ENCODE measurements around the gene POLR1A. TPM values are rescaled to one million over a fixed set of nuclear protein-coding genes. Genes with fewer than 3 reads are reported as not detected.
A peak's percentile ranks its signal among the peaks of the same experiment; 100 is the strongest.

The POLR1A gene
- total RNA-seq (2014; rRNA removed; shearing (Covaris generic)), result 16.2 and 47.4 TPM in 2 replicates

DNA sequence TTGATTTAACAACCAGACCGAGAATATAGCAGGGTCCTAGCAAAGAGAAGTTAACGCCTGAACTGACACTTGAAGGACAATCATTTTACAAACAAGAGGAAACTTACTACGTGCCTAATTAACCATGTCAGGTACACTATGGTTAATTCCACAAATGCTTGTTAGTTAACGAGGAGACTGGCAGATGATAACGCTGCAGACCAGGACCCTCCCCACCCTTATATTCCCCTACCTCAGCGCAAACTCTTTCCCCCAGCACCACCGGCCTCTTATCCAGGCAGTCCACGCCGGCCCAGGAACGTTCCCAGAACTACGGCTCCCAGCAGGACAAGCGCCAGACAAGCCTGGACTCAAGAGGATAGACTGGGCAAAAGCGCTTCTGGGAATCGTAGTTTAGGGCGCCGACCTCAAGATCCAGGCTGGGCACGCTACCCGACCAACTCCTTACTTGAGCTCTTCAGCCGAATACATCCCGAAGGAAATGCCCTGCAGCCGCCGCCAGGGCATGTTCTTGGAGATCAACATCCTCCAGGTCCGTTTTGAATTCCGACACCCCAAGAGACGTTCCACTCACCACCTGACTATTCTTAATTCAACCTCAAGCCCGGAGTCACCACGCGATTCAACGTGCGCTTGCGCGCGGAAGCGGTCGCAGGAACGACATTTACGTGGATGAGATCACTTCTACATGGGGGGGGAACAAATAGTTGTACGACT, at the start of gene POLR1A:
POLR1A (minus strand) TSS at position 635 of the 717 bp plus-strand sequence; CDS start at position 525, 110 bp downstream.
- in situ Hi-C loops (cut with HindIII; ENCODE audit: low sequenced_read_pairs), result no loop called here
- peak; percentile 97 for DNase-seq (ENCODE audit: low spot score)

DNA sequence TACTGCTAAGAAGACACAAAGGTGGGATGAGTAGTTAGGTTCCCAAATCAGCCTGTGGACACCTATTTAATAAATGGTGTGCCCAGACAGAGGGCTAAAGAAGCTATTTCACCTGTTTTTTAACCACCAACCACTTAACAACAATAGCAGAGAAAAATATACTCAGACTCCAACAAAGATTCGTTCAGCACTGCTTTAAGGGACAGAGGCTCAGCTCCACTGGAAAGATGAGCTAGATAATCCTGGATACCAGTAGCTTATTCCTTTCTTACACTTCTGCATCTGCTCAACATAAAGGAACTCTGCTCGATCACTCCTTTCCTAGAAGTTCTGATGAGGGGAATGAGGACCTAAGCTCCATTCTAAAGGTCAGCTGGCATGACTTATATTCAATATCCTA, 44.8 kb upstream of the POLR1A start:
- DNase-seq (ENCODE audit: low spot score), result no peak
- in situ Hi-C loops (cut with HindIII; ENCODE audit: low sequenced_read_pairs), result no loop called here

DNA sequence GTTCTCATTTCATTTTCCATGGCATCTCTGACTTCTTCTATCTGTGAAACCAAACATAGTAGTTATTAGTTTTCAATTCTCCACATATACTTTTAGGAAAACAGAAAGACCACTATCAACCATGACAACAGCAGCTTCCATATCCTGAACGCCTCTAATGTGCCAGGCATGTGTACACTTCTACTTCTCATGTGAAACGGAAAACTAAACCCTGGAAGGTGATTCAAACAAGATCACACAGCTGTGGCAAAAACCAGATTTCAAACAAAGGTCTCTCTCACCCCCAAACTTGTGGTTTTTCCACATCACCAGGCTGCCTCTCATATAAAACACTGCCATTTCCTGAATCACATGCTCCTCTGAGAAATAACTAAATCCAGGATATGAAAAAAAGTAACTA, 42.1 kb upstream of the POLR1A start:
- no peak for DNase-seq (ENCODE audit: low spot score)
- in situ Hi-C loops (cut with HindIII; ENCODE audit: low sequenced_read_pairs), result no loop called here

DNA sequence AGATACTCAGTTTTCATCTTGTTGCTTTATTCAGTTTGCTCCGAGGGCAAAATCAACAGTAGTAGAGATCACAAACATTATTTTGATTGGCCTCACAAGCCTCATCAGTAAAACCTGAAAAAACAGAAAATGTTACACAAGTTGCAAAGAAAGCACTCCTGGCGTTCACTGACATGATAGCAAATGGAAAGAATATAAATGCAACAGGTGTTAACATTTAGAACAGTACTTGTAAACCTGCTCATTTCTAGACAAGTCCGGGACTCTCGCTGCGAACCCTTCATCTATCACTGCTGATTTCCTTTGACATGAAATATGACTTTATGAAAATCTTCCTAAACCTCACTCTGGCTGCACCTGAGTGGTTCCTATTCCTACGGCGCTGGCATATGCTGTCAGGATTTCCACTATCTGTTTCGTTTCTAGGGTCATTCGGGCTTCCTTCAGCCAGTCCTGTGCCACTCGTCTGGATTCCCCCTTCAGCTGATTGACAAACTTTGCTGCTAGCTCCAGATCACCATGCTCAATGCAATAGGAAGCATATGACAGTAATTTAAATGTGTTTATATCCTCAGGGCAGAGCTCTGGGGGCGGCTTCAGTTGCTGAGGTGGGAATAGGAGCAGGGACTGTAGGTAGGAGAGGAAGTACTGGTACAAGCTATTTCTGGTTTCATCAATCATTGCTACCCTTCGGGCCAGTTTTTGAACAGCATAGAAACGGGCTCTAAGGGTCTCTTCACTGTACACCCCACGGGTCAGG, 38.4 kb upstream of the POLR1A start:
- in situ Hi-C loops (cut with HindIII; ENCODE audit: low sequenced_read_pairs), result no loop called here
- no peak for DNase-seq (ENCODE audit: low spot score)

DNA sequence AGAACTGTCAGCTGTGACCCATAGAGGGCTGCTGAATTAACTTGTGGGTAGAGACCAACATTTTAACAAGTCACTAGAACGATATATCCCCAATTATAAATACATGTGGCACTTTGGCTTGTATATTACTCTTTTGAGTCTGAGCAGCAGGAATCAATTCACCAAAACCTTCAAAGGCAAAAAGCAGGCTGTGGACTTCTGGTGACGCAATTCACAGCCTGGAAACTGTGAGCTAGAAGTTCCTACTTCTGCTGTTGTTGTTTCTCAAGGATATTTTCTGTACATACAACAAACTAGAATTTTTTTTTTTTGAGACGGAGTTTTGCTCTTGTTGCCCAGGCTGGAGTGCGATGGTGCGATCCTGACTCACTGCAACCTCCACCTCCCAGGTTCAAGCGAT, 37.6 kb upstream of the POLR1A start:
- in situ Hi-C loops (cut with HindIII; ENCODE audit: low sequenced_read_pairs), result no loop called here

DNA sequence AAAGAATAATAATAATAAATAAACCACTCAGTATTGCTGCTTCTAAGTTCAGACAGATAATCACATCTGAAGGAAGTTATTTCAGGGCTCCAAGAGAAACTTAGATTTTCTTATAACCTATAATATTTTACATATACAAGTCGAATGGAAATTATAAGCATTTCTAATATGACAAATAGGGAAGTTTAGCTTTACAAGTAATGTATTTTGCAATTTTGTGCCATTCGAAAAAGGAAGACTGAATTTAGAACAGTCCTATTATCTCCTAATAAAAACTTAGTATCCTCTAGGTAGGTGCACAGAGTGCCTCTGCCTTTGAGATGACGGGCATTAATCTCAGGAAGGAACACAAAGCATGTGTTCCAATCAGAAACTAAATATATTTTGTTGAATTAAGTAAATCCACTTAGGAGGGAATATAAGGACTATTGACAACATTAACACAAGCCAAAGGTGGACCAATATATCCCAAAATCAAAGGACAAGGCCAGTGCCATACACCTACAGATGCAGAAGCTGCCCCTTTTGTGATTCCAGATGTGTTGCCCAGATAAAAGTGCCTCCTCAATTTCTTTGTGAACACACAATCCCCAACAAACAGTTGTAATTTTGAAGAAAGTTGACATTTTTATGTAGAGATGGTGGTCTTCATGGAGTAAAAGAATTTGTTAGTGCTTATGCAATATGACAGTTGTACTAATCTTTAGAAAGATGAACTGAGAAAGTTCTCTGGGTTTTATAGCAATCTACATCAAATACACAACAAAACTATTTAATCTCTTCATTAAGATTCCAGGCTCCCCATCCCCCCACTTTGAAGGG, 37.0 kb upstream of the POLR1A start:
- in situ Hi-C loops (cut with HindIII; ENCODE audit: low sequenced_read_pairs), result no loop called here
- no peak for DNase-seq (ENCODE audit: low spot score)

More for the DNA sequence above, 37.6 kb upstream of the POLR1A start:
- no peak for DNase-seq (ENCODE audit: low spot score)

DNA sequence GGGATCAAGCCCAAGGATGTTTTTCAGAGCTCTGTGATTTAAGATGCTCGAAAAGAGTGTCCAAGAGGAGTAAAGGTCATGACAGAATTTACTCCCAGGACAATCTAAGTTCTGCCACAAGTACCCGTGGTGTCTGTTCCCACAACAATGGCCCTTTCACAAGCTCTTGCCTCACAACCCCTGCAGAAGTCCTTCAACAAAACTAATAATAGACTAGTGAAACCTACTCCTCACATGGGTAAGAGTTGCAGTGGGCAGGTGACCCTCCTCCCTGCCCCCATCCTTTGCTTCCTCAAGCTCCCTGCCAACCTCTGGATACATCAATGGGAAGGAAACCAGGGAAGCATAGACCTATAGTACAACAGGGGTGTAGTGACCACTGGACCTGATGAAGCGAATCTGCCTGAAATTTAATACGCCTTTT, 35.3 kb upstream of the POLR1A start:
- no peak for DNase-seq (ENCODE audit: low spot score)
- in situ Hi-C loops (cut with HindIII; ENCODE audit: low sequenced_read_pairs), result no loop called here

DNA sequence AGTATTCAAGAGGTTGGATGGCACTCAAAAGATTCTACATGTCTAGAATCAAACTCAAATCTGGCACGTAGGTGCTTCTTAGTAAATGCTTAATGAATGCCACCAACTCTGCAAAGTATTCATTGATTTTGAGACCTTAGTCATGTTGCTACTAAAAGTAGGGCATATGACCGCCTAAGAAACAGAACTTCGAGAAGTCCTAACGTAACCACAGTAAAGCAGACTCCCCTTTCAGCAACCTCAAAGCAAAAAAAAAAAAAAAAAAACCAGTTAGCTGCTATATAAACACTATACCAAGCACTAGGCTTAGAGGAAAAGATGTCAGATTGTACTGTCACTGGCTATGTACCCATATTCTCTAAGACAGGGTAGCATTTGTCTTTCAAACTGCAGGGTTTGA, 34.3 kb upstream of the POLR1A start:
- in situ Hi-C loops (cut with HindIII; ENCODE audit: low sequenced_read_pairs), result no loop called here
- no peak for DNase-seq (ENCODE audit: low spot score)

DNA sequence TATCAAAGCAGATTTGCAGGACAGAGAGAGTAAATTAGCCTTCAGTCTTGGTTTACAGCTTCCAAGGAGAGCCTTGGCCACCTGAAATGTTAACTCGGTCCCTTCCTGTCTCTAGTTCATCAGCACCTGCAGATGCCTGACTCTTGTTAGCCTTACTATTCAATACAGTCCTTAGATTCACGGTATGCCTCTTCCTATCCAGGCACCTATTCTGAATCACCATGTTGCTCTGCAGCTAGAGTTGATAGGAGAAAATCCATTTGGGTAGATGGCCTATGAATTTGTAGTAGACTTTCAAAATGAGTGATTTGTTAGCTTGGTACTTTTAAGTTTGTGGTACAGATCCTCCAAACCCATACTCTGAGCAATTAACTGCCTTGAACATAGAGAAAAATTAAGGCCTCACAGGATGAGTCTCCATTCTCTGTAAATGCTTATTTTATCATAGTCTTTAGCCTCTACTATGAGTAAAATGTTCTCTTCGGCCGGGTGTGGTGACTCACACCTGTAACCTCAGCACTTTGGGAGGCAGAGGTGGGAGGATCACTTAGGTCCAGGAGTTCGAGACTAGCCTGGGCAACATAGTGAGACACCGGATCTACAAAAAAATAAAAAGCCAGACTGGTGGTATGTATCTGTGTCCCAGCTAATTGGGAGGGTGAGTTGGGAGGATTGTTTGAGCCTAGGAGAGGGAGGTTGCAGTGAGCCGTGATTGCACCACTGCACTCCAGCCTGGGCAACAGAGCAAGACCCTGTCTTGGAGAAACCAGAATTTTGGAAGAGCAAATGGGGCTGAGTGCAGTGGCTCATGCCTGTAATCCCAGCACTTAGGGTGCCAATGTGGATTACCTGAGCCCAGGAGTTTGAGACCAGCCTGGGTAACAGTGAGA, 33.3 kb upstream of the POLR1A start:
- in situ Hi-C loops (cut with HindIII; ENCODE audit: low sequenced_read_pairs), result no loop called here
- DNase-seq (ENCODE audit: low spot score), result no peak

DNA sequence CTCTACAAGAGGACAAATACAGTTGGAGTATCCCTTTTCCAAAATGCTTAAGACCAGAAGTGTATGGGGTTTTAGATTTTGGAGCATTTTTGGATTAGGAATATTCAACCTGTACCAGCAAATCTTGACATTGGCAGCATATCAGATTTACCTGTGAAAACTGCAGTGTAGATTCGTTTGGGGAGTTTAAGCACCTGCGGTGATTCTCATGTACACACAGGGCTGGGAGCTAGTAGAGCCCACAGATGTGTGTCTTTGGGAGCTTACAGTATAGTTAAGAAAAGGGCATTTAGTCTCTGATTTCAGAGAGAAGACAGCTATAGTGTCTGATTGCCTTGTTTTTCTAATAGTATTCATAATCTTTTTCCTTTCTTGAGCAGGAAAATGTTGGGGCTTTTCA, 30.5 kb upstream of the POLR1A start:
- in situ Hi-C loops (cut with HindIII; ENCODE audit: low sequenced_read_pairs), result no loop called here

DNA sequence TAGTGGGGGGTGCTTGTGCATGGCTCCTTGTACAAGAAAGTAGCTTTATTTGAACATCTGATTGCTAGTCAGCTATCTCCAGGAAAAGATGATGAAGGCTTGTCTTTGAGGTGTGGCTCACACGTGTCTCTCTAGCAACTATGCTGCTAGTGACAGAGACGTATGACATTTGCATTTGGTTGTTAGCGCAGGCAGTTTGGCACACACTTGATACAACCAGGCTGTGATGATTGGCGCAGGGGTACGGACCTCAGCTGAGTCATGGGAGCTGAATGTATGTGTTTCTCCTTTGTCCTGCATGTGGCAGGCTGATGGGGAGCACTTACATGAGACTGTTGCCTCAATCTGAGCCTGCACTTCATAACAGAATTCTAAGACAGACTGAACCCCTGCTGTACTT, 30.0 kb upstream of the POLR1A start:
- DNase-seq (ENCODE audit: low spot score), result no peak
- in situ Hi-C loops (cut with HindIII; ENCODE audit: low sequenced_read_pairs), result no loop called here

More for the DNA sequence above, 30.5 kb upstream of the POLR1A start:
- no peak for DNase-seq (ENCODE audit: low spot score)

DNA sequence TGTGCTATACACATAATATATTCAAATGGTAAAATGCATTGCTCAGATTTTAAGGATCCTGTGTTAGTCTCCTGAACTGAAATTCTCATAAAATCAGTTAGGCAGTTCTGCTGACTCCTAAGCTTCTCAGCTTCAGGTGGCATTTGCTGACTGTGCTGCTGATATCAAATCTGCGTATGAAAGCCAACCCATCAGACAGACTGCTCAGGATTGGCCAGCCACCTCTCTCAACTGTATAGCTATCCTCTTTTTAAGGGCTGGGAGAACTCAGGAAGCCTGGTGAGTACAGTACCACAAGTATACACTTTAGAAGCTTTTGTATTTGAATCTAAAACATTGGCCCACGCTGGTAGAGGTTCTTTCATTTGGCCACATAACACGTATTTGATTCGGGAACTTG, 29.0 kb upstream of the POLR1A start:
- no peak for DNase-seq (ENCODE audit: low spot score)
- in situ Hi-C loops (cut with HindIII; ENCODE audit: low sequenced_read_pairs), result no loop called here

DNA sequence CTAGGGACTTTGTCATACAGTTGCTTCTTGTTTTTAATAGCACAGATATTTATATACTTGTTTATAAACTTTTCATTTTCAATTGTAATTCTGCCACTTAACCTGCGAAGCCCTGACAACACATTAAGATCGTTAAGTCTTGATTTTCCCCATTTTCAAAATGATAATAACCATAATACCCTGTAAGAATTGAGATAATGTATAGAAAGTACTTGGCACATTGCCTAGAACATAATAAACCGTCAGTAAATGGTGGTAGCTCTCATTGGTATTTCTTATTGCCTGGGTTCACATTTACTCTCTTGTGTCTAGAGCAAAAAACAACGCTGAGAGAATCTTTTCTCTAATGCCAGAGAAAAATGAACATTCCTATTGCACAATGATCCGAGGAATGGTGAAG, 19.0 kb upstream of the POLR1A start:
- in situ Hi-C loops (cut with HindIII; ENCODE audit: low sequenced_read_pairs), result no loop called here
- no peak for DNase-seq (ENCODE audit: low spot score)

DNA sequence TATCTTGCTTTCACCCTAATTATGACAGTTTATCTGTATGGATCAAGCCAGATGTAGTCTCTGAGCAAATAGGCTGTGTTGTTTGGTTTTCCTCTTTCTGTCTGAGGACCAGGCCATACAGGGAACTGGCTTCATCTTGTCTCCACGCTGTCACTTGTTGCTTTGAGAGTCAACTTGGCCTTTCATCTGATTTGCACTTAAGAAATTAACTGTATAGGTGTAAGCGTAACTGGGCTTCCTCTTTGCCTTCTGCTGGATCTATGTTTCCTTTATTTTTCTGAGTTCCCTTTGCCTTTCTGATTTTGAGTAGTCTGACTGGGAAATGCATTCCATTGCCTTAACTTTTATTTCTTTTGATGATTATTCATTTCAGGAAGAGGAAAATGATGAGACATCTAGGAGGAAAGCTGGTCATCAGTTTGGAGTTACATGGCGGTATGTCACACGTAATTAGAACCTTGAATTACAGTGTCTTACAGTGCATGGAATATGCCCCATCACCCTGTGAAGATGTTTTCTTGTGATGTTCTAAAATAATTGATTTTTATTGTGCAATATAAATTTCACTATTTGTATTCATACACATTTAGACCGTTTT, 17.7 kb upstream of the POLR1A start:
- DNase-seq (ENCODE audit: low spot score), result no peak
- in situ Hi-C loops (cut with HindIII; ENCODE audit: low sequenced_read_pairs), result no loop called here

DNA sequence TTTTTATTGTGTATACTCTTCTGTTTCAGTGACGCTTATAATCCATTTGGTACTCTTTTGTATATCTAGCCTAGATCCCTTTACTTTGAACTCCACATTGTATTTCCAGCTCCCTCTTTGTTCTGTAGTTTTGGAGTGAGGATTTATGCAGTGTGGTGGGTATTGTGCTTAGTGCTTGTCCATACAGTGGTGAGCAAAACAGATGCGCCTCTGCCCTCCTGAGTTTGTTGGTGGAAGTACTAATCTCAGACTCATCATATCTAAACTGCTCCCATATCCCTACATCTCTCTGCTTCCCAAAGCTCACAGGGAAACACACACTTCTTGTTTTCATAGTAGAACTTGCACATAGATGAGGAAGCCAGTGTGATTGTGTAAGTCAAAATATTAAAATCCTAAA, 12.4 kb upstream of the POLR1A start:
- no peak for DNase-seq (ENCODE audit: low spot score)
- in situ Hi-C loops (cut with HindIII; ENCODE audit: low sequenced_read_pairs), result no loop called here

DNA sequence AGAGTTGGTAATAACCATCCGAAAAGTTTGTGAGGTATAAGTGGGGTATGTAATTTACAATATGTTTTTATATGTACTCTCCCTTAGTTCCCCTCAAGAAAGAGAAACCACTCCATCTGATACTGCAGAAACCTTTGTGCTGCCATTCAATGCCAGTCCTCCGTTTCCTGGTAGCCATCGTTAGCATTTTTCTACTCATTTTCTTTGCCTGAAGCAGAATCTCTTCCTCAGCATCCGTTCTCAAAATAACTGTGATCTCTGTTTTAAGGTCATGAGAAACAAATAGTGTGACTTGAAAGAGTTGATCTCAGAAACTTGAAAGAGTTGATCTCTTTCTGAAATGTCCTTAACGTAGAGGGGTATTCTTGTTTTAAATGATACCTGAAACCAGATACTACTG, 1.3 kb upstream of the POLR1A start:
- in situ Hi-C loops (cut with HindIII; ENCODE audit: low sequenced_read_pairs), result no loop called here
- no peak for DNase-seq (ENCODE audit: low spot score)

DNA sequence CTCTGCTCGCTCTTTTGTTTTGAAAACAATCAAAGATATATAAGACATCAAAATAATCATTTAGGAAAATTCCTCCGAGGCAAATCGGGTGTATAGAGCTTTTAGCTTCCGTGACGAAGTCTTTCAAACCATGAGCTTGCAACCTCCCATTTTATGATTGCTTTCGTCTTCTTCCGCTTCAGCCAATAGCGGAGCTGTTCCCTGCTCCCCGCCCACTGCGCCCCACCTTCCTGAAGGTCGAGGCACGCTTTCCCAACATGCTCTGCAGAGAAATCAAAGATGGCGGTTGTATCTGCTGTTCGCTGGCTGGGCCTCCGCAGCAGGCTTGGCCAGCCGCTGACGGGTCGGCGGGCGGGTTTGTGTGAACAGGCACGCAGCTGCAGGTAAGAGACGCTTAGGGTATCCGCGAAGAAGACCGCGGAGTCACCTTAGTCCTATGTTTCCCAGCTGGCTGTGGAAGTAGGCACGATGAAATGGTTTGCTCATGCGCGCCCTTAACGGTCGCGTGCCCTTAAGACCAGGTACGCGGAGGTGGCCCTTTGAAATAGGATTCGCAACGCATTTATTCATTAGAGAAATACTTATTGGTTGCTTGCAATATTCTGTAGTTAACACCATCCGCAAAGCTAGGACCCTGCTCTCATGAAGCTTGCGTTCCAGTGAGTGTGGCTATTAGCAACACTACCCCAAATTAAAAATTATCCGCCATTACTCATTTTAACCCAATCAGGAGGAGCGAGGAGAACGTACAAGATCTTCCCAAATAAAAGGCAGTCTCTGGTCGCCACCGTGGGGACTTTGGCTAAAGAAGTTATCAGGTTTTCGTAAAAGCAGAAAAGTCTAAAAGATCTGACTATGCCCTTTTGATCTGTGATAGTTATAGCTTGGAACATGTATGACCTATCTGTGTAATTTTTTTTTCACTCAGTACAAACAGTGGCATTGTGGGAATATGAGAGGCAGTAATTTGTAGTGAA, 571 bp upstream of the POLR1A start, which contains the start of gene PTCD3:
PTCD3 (plus strand) TSS at position 267 of the 977 bp plus-strand sequence; CDS start at position 280, 13 bp downstream.
- DNase-seq (ENCODE audit: low spot score), result peak; percentile 97
- in situ Hi-C loops (cut with HindIII; ENCODE audit: low sequenced_read_pairs), result no loop called here
